HG02938 (cell line): ENCODE measurements around the gene TMEFF2.
"Not testable (repeated sequence)": the region's sequence is repeated elsewhere in the genome, so short reads cannot be mapped to it uniquely, and the experiment has no call there.

ENCODE experiments used
- ATAC-seq: cut with Tn5 transposase; IDR thresholded peaks from one replicate; pipeline ENCODE4 v1.9.1; 2021; ENCODE audit warnings: mild to moderate bottlenecking, moderate library complexity; ENCODE audit not compliant: unreplicated experiment

Gene TMEFF2

DNA sequence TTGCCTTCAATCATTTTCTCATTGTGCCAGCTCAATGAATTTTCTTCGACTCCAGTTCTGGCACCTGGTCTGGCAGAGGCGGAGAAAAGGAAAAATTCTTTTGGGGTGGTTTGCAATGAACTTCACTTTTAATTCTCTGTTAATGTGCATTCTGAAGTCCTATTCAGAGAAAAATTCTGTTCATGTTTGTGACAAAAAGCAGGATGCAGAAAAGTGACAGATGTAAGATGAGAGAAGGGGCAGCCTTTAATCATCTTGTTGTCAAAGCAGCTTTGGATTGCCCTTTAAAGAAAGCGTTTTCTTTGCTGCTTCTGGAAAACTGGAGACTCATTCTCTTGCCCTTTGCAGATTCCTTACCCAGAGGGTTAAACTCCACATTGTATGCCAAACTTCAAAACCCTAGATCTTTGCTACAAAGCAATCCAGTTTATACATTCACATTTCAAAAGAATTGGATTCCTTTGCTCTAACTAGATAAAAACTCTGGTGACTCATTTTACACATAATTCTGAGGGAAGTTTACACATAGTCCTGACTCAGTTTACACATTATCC, 253.3 kb downstream of the TMEFF2 start:
- ATAC-seq: no peak

DNA sequence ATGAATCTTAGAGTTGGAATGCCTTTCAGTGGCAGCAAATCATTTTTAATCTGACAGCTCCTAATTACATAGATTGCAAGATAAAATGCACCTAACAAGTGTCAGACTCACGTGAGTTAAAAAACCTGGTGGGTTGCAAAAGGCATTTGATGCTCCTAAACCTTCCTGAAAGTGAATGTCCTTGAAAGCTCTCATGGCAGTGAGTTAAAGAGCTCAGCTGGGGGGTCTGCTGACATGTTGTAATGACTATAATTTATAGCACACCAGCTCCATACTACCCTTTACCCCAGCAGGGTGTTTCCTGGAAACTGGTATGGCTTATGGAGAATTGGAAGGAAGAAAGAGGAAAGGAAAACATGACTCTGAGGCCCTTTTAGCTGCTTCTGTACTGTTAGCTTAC, 256.0 kb downstream of the TMEFF2 start:
- no peak for ATAC-seq

DNA sequence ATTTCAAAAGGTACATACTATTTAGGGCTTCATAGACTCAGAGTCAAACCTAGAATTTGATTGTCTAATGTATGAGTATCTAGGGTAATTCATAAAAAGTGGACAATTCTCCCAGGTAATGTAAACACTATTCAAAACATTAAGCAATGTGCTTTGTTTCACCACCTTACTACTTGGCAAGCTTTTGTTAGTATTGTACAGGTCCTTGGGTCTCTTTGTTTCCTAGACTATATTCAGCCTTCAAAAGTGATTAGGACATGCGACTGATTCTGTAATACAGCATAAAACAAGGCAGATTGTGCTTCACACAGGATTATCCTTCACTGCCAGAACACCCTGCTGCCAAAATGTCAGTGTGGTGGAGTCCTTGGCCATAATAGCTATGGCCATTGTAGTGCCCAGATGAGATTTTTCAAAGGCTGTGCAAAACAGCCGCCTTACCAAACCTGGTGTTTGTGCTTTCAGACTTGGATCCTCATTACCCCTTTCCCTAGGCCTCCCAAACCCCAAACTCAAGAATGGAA, 257.8 kb downstream of the TMEFF2 start:
- ATAC-seq: no peak

DNA sequence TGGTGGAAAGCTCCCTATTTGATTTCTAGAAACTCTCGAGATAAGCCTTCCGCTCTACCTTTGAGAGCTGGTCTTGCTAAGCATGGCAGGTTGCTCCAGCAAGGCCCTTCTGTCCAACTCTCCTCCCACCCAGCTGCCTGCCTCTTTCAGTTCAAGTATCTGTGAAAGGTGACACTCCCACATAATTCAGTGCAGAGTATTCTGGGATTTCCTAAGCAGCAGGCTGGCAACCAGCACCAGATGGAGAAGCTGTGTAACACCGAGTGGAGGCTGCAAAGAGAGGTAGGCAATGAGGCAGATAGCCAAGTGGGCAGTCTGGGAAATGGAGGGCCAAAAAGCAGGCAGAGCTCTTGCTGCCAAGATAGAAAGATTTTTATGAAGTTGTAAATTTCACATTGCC, 259.5 kb downstream of the TMEFF2 start:
- no peak for ATAC-seq

DNA sequence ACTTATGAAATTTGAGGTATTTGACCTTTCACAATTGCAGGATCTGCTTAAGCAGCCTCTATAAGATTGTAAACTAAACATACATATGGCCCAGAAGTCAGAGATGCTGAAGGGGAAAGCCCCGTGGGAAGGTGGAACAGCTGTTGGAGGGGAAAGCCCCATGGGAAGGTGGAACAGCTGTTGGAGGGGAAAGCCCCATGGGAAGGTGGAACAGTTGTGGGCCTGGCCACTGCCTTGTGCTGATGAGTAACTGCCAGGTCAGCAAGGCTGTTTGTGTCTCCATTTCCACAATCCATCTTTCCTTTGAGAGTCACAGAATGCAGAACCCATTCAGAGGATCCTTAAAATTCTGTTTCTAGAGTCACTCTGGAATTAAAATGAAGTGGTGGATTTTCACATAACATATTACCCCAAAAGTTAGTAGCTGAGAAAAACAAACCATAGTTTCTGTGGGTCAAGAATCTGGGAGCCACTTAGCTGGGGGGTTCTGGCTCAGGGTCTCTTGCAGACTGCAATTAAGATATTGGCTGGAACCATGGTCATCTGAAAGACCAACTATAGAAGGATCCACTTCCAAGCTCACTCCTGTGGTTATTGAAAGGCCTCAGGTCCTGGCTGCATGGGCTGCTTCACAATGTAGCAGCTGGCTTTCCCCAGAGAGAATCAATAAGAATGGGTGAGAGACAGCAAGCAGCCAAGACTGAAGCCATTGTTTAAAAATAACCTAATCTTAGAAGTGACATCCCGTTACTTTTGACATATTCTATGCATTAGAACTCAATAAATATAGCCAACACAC, 261.2 kb downstream of the TMEFF2 start:
- ATAC-seq: peak; percentile 79

DNA sequence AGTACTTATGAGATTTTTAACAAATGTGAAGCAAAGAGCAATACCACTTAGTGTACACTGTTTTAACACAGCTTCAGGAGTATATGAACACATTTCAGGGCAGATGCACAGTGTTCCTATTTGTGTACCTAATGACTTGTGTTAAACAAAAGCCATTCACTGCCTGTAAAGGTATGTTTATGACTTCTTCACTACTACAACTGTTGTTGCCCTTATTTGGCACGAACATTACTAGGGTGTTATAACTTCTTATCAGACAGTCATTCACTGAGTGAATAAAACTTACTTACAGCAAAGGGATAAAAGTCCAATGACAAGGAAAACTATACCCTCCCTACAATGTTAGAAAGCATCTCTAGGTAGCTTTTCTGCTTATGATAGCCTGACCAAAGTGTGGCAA, 262.4 kb downstream of the TMEFF2 start:
- ATAC-seq: no peak

DNA sequence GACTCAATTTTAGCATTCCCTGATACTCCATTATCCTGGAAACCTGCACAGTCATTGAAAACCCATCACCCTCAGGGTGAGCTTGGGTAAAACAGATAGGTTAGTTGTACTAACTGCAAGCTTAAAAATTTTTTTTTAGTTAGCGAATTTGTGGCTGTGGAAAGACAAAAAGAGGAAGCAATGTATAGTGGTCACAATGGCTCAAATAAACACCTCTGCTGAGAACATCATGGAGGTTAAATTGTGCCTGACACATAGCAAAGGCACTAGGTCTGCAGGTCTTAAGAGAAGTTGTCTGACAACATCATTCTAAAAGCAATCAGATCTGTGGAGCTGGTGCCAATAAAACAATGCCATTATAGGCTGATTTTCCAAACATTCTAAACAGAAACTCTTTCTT, 263.4 kb downstream of the TMEFF2 start:
- ATAC-seq: peak; percentile 50

DNA sequence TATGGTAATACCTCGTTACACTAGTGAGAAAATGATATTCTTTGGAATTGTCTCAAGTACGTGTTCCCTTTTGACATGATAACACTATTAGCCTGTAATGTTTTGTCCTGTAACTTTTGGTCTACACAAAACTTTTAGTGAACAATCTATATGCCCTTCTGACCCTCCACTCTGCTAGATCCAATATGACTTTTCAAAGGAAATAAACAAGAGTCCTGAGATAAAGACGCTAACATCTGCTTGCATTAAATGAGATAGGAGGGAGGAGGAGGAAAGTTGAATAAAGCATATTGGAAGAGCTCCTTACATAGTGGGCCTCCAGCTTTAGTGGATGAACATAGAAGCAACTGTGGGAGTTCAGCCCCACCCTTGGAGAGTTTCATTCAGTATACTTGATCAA, 264.5 kb downstream of the TMEFF2 start:
- no peak for ATAC-seq

DNA sequence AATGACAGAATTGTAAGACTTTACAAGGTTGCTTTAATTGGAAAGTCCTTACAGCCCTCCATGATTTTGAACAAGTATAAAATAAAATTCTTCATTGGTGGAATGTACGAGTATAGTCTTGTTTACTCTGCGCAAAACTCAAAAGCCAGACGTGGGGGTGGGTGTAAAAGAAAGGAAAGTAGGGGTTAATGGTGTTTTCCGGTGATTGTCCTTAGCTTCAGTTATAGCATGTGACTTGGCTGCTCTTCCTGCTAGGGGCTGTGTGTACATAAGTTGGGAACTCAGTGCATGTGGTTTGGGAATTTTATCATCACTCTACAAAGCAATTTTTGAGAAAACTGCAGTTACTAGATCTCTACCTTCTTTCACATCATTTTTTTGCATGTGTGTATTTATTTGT, 265.4 kb downstream of the TMEFF2 start:
- ATAC-seq: no peak

DNA sequence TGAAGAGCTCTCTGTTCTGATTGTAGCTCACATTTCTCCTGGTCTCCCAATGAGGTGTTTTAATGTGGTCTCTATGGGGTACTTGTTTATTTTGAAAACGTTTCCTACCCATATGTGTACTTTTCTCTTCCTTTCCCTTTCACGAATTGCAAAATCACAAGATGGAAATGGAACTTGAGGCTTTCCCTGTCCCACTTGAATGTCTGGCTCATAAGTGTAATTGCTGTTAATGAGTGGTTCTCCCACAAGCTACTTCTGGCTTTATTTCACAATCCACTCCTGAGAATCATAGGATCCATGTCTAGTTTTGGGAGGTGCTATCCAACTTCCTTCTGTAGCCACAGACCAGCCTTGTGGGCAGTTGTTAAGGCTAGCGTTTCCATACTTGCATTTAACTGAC, 266.7 kb downstream of the TMEFF2 start:
- no peak for ATAC-seq

DNA sequence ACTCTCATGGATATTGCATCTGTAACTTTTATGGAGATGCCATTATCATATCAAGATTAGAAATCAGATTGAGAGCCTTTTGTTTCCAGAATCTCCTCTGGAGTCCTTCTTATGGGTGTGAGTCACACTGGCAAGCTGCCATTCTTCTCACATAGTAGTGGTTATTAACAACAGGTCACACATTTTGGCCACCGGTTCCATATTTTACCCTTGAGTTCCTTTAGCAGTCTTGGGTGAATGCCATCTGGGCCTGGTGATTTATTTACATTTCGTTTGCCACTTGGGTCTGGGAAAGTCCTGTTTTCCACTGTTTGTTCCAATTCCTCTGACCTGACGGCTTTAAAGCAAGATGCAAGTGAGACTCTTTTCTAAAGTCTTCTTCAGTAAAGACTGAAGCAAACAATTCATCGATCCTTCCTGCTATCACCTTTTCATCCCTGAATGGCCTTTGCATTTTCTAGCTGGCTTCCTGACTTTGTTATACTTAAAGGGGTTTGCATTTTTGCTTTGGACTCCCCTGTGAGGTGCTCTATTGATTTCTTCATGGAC, 267.3 kb downstream of the TMEFF2 start:
- ATAC-seq: no peak

DNA sequence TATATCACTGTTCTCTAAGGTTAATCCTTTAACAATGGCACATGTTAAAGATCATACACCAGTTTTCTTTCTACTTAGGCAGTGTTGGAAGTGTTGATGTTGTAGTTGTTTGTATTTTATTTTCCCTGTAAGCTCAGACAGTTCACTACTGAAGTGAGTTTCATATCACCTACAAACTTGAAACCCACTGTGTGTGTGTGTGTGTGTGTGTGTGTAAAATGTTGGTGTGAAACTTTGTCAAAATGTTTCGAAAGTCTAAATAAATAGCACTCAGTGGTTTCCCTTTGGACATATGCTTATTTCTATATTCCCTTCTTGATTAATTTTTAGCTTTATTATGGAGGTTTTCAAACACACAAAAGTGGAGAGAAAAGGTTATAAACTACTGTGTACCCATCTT, 268.1 kb downstream of the TMEFF2 start:
- no peak for ATAC-seq

DNA sequence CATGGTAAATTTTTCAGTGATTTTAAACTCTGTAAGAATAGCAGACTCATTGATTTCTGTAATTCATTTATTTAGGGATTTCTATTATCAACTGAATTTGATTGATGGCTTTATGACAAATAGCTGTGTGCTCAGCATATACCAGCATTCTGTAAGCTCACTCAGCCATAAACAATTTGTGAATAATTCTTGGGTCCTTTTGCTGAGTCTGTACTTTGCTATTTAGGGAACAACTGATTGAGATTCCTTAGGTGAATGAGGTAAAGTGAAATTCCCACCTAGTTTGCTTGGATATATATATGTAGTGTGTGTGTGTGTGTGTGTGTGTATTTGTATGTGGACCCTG, 271.1 kb downstream of the TMEFF2 start:
- ATAC-seq: no peak

DNA sequence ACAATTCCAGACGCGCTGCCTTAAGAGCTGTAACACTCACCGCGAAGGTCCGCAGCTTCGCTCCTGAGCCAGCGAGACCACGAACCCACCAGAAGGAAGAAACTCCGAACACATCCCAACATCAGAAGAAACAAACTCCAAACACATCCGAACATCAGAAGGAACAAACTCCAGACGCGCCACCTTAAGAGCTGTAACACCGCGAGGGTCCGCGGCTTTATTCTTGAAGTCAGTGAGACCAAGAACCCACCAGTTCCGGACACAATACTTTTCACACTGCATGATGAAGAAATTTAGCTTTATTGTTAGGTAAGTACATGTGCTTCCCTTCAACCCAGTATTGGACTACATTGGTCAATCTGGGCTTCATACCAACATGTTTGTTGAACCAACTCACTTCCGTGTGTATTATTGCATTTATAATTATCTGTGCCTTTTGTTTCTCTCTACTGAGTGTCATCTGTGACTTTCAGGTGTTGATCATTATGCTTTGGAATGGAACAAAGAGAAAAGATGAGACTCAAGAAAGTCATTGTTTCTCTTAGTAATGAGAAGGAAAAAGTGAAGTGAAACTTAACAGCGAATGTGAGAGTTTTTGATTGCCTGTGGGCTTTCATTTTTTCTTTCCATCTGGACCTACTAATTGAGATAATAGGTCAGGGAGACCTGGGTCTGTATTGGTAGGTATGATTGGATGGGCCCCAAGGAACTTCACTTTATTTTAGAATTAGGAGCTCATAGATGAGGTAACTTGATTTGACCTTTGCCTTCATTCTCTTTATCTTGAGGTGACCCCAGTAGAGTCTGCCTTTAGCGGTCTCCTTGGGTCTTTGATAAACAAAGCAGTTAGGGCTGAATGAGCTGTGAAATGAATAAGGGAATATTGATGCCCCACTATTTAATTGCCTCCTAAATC, 271.7 kb downstream of the TMEFF2 start:
- peak; percentile 97 for ATAC-seq

DNA sequence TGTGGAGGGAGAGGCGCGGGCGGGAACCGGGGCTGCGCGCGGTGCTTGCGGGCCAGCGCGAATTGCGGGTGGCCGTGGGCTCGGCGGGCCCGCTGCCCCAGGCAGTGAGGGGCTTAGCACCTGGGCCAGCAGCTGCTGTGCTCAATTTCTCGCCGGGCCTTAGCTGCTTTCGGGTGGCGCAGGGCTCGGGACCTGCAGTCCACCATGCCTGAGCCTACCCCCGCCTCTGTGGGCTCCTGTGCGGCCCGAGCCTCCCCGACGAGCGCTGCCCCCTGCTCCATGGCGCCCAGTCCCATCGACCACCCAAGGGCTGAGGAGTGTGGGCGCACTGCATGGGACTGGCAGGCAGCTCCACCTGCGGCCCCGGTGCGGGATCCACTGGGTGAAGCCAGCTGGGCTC, 273.1 kb downstream of the TMEFF2 start:
- ATAC-seq: not testable (repeated sequence)

DNA sequence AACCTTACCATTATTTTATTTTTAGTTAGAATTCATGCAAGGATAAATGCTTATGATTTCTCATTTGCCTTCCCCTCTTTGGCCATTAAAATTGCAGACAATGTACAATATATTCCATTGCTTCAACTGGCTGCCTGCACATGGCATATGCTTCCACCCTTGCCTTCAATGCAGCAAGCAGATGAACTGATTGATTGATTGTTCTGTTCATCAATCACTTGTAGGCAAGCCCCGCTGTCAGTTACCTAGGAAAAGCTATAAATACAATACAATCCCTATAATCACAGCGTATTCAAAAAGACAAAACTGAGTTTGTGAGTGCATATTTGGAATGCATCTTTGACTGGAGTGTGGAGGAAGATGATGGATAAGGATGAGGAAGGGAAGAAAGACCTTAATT, 274.2 kb downstream of the TMEFF2 start:
- no peak for ATAC-seq

DNA sequence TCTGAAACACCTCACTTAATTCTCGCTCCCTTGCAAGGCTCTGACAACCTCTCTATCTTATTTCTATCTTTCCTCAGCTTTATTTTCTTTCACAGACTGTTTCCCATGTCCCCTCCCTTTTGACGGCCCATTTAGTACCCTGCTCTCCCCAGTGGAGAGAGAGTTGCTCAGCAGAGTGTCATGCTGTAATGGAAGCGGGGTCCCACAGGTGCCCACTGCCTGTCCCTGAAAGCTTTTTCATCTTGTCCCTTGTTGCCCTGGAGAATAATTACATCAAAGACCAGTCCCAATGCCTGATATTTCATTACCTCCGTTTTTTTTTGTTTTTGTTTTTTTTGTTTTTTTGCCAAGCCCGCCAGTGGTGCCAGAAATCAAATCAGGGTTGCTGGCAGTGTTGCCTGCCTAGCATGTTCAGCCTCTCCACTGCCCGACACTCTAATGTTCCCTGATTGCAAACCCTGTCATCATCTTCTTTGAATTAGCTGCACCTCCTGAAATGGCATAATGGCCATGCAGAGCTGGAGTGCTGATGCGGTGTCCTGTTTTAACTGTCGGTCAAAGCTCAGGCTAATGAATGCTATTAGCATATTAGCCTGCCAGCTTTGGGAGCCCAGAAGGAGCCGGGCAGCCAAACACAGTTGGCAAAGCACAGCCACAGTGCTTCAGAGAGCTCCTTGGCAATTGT, 276.6 kb downstream of the TMEFF2 start:
- ATAC-seq: no peak

DNA sequence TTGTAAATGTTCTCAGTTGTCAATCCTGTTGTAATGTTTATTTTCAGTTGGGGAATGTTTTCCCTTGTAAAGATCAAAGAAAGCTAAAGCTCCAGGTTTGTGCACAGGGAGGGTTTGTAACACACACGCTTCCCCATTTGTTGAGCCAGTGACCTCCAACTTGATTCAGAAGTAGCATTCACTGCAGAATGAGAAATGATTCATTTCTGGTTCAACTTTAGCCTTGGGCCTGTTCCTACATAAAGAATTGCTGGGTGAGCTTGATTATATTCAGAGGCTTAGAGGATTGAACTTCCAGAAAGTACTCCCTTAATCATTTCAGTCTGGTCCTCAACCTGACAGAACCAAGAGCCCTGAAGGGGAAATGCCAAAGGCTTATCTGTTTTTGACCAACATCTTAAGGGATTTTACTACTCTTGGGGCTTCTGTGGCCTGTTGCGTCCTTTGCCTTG, 277.3 kb downstream of the TMEFF2 start:
- ATAC-seq: no peak

DNA sequence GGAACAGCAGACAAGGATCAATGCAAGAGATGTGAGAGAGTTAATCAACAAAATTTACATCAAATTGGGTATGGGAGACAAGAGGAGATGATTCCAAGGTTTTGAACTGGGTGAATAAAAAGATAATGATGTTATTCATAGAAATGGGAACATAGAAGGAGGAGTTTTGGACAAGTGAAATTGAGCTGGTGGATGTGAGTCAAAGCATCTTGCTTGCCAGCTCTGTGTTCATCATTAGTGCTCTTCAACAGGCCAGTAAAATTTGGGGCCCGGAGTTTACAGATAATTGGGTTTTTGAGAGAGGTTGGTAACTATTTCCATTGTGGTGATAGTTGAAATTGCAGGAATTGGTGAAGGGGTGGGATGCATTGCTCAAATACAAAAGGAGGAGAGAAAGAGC, 277.9 kb downstream of the TMEFF2 start:
- ATAC-seq: no peak

DNA sequence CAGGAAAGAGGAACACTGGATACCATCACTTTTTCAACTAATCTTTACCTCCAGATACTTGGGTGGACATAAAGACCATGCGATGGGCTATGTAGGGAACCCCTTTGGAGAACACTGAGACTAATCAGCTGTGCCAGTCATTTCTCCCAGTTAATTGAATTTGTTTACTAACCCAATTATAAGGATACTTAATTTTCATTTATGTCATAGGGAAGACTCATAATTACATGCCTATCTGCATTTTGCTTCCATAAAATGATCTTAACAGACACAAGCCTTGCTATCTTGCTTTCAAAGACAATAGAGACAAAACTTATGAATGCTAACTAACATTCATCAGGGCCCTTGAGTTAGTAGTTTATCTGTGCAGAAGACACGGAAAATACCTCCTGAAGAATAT, 279.0 kb downstream of the TMEFF2 start:
- ATAC-seq: no peak

DNA sequence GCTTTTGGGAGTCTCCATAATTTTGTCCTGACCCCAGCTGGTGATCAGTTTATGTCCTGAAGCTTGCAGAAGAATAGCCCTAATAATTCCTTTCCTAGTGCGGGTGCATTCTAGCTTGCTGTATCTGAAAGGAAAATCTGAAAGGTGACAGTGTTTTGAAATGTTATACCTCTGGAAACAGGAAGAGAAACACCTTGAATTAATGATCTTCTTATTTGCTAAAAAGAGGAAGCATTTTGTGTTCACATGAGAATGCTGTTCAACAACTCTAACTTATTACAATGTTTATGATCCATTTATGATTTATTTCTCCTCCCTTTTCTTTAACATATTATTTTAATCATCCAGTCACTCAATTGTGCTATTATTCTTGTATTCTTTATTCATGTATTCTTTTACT, 280.9 kb downstream of the TMEFF2 start:
- no peak for ATAC-seq
